ENCODE data around the gene AR.

DNA sequence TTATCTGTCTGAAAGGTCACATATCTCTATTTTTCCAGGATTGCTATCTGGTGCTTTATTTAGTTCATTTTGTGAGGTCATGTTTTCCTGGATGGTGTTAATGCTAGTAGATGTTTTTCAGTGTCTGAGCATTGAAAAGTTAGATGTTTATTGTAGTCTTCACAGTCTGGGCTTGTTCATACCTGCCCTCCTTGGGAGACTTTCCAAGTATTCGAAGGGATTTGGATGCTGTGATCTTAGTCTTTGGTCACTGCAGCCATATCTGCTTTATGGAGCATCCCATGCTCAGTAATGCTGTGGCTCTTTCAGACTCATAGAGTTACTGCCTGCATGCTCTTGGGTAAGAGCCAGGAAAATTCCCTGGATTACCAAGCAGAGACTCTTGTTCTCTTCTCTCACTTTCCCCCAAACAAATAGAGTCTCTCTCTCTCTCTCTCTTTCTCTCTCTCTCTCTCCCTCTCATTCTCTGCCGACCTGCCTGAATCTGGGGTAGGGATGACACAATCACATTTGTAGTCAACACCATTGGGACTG is 130.0 kb downstream of the AR start:
- TF ChIP-seq CTCF (IDR thresholded peaks at IDR 0.05) = no peak
- no peak for TF ChIP-seq POLR2A (IDR thresholded peaks at IDR 0.05)

All from body of pancreas (tissue), 4 donors.